Calu3 (cell line): ENCODE measurements around the gene PDS5A. TPM values are rescaled to one million over a fixed set of nuclear protein-coding genes. Genes with fewer than 3 reads are reported as not detected.
A peak's percentile ranks its signal among the peaks of the same experiment; 100 is the strongest.

Experiments
- BruUV-seq: library from RNA; stranded (reverse); fragments of 400-500 nt; replicated peaks from 2 replicates; lab custom pipeline; 2021; lab: Mats Ljungman, UMichigan
- CTCF ChIA-PET: fragments of 300-600 bp; sonication (Branson Sonifier 250); formaldehyde crosslinking; loops from one replicate; lab custom pipeline; 2022; ENCODE audit warnings: antibody characterized with exemption; lab: Charles Lee
- DNase-seq: peaks from one replicate; pipeline ENCODE4 v3.0.0; 2022
- H3K27ac Mint-ChIP-seq: one replicate; pipeline ENCODE4 v1.8.0; 2022; ENCODE audit warnings: mixed read lengths; ENCODE audit not compliant: unreplicated experiment
- H3K27me3 Mint-ChIP-seq: one replicate; pipeline ENCODE4 v1.8.0; 2022; ENCODE audit warnings: mixed read lengths; ENCODE audit not compliant: unreplicated experiment
- H3K36me3 Mint-ChIP-seq: one replicate; pipeline ENCODE4 v1.8.0; 2022; ENCODE audit warnings: mild to moderate bottlenecking, moderate library complexity, mixed read lengths; ENCODE audit not compliant: insufficient read depth, unreplicated experiment
- H3K4me1 Mint-ChIP-seq: one replicate; pipeline ENCODE4 v1.8.0; 2022; ENCODE audit warnings: mild to moderate bottlenecking, low read depth, mixed read lengths; ENCODE audit not compliant: unreplicated experiment
- H3K4me3 Mint-ChIP-seq: one replicate; pipeline ENCODE4 v1.8.0; 2022; ENCODE audit warnings: mild to moderate bottlenecking, low read depth, moderate library complexity, mixed read lengths; ENCODE audit not compliant: unreplicated experiment
- H3K9me3 Mint-ChIP-seq: one replicate; pipeline ENCODE4 v1.8.0; 2022; ENCODE audit warnings: low read depth, mixed read lengths; ENCODE audit not compliant: unreplicated experiment
- intact Hi-C: fragments of 100-400 bp; cut with micrococcal nuclease; formaldehyde crosslinking; loops from one replicate; pipeline ENCODE4 v1.10.0; 2022; ENCODE audit not compliant: unreplicated experiment
- total RNA-seq: library from RNA; stranded (reverse); gene quantifications from 2 replicates; pipeline ENCODE4 v1.2.3, GENCODE V29; 2022
- TF ChIP-seq, protein P1 (sequence below): fragments of 200-600 bp; IDR thresholded peaks from one replicate; pipeline ENCODE4 v1.8.0; 2022; ENCODE audit warnings: antibody characterized with exemption; ENCODE audit not compliant: unreplicated experiment

PDS5A gene
- total RNA-seq, 1 experiment from 2014 or later: 49.1 TPM

DNA sequence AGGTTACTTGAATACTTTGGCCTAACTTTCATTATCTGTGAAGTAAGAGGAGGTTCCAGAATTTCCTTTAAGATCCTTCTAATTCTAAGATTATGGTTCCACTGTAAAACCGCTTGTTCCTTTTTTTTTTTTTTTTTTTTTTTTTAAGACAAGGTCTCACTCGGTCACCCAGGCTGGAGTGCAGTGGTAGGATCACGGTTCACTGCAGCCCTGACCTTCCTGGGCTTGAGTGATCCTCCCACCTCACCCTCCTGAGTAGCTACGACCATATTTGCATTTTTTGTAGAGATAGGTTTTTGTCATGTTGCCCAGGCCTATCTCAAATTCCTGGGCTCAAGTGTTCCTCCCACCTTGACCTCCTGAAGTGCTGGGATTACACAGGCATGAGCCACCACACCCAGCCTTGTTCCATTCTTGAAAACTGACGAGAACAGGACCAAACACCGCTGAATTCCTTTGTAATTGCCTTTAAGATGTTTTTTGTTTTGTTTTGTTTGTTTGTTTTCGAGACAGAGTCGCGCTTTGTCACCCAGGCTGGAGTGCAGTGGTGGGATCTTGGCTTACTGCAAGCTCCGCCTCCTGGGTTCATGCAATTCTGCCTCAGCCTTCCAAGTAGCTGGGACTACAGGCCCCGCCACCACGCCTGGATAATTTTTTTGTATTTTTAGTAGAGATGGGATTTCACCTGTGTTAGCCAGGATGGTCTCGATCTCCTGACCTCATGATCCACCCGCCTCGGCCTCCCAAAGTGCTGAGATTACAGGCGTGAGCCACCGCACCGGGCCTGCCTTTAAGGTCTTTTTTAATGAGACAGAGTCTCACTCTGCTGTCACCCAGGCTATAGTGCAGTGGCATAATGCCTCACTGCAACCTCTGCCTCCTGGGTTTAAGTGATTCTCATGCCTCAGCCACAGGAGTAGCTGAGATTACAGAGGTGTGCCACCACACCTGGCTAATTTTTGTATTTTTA lies 6.8 kb downstream of the PDS5A start:
- CTCF ChIA-PET: no interaction called here
- H3K4me1 Mint-ChIP-seq: peaks cover 16% of the 10 kb centered on the region
- no peaks in the 10 kb centered on the region for H3K27me3 Mint-ChIP-seq
- intact Hi-C loops: no loop called here
- no peaks in the 10 kb centered on the region for H3K9me3 Mint-ChIP-seq
- peak overlapping the region; percentile 48 for H3K4me3 Mint-ChIP-seq
- TF ChIP-seq, protein P1, sequence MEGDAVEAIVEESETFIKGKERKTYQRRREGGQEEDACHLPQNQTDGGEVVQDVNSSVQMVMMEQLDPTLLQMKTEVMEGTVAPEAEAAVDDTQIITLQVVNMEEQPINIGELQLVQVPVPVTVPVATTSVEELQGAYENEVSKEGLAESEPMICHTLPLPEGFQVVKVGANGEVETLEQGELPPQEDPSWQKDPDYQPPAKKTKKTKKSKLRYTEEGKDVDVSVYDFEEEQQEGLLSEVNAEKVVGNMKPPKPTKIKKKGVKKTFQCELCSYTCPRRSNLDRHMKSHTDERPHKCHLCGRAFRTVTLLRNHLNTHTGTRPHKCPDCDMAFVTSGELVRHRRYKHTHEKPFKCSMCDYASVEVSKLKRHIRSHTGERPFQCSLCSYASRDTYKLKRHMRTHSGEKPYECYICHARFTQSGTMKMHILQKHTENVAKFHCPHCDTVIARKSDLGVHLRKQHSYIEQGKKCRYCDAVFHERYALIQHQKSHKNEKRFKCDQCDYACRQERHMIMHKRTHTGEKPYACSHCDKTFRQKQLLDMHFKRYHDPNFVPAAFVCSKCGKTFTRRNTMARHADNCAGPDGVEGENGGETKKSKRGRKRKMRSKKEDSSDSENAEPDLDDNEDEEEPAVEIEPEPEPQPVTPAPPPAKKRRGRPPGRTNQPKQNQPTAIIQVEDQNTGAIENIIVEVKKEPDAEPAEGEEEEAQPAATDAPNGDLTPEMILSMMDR: no peak
- peaks cover 17% of the 10 kb centered on the region for H3K36me3 Mint-ChIP-seq
- H3K27ac Mint-ChIP-seq: peak overlapping the region; percentile 54
- DNase-seq: no peak
- BruUV-seq: no TSS peak

DNA sequence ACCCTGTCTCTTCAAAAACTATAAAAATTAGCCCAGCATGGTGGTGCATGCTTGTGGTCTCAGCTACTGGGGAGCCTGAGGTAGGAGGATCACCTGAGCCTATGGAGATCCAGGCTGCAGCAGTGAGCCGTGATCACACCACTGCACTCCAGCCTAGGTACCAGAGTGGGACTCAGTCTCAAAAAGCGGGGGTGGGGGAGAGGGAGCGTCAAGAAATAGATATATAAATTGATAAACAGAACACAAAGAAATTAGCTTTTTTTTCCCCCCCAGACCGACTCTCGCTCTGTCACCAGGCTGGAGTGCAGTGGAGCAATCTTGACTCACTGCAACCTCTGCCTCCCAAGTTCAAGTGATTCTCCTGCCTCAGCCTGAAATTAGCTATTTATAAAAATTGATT lies 14.1 kb downstream of the PDS5A start:
- Mint-ChIP-seq H3K27ac (no peak overlapping the region), H3K27me3 (no peaks in the 10 kb centered on the region), H3K36me3 (no peaks in the 10 kb centered on the region), H3K4me1 (no peaks in the 10 kb centered on the region), H3K4me3 (no peak overlapping the region), H3K9me3 (no peaks in the 10 kb centered on the region)
- TF ChIP-seq, protein P1: no peak
- CTCF ChIA-PET: no interaction called here
- no peak for DNase-seq
- no TSS peak for BruUV-seq
- intact Hi-C loops: no loop called here

DNA sequence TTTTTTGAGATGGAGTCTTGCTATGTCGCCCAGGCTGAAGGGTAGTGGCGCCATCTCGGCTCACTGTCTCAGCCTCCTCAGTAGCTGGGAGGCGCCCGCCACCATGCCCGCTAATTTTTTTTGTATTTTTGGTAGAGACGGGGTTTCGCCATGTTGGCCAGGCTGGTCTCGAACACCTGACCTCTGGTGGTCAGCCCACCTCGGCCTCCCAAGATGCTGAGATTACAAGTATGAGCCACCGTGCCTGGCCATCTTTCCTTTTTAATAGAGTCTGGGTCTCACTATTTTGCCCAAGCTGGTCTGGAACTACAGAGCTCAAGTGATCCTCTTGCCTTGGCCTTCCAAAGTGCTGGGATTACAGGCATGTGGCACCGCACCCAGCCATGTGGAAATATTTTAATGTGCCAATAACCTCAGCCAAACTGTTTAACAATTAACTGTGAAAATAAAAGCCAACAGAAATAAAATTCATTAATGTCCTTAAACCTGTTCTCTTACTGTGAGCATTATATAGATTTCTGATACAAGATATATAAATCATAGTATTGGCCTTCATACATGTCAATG lies 16.3 kb downstream of the PDS5A start:
- Mint-ChIP-seq H3K27me3 (no peaks in the 10 kb centered on the region), H3K36me3 (no peaks in the 10 kb centered on the region), H3K4me3 (no peak overlapping the region), H3K9me3 (no peaks in the 10 kb centered on the region), H3K4me1 (no peaks in the 10 kb centered on the region), H3K27ac (no peak overlapping the region)
- no peak for DNase-seq
- intact Hi-C loops: no loop called here
- TF ChIP-seq, protein P1: no peak
- no TSS peak for BruUV-seq
- CTCF ChIA-PET: no interaction called here

DNA sequence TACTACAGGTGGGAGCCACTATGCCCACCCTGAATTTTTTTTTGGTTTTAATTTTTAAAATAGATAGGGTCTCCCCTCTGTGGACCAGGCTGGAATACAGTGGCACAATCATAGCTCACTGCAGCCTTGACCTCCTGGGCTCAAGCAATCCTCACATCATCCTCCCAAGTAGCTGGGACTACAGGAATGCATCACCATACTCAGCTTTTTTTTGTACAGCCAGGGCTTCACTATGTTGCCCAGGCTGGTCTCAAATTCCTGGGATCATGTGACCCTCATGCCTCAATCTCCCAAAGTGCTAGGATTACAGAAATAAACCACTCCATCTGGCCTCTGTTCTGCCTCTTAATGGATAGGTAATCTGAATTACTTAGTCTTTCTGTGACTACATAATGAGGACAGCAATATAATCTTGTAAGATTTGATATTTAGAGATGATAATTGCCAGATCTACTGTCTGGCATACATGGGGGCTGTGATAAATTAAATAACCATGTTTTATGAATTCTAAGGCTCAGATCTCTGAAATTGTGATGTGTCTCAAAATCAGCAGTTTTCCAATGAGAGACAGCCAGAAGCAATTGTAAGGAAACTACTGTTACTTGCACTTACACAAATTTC lies 26.7 kb downstream of the PDS5A start:
- peaks cover 4% of the 10 kb centered on the region for H3K36me3 Mint-ChIP-seq
- CTCF ChIA-PET: interaction anchor here (0.7 kb wide), 1 partner anchor 1818 kb away, joined by 7 read pairs; no protein-coding TSS in a partner anchor
- no peak for DNase-seq
- BruUV-seq: no TSS peak
- no peaks in the 10 kb centered on the region for H3K27me3 Mint-ChIP-seq
- H3K4me1 Mint-ChIP-seq: no peaks in the 10 kb centered on the region
- no peak overlapping the region for H3K27ac Mint-ChIP-seq
- TF ChIP-seq, protein P1: no peak
- H3K9me3 Mint-ChIP-seq: no peaks in the 10 kb centered on the region
- intact Hi-C loops: no loop called here
- no peak overlapping the region for H3K4me3 Mint-ChIP-seq
